H9 (cell line): Measurements from ENCODE around the gene BAG5. TPM values are rescaled to one million over a fixed set of nuclear protein-coding genes. Genes with fewer than 3 reads are reported as not detected.
A peak's percentile ranks its signal among the peaks of the same experiment; 100 is the strongest.

Experiments used
- DNase-seq: peaks from one replicate; pipeline ENCODE4 v3.0.0-alpha.2; 2017
- H2AFZ ChIP-seq: one replicate; pipeline ENCODE4 v1.6.1; 2013; ENCODE audit warnings: mild to moderate bottlenecking, low read length, control low read depth, moderate library complexity
- H2AK5ac ChIP-seq: 2 replicates; pipeline ENCODE4 v1.6.1; 2013; ENCODE audit warnings: low read length, control low read depth, mixed read lengths; ENCODE audit not compliant: insufficient read length
- H2BK120ac ChIP-seq: one replicate; pipeline ENCODE4 v1.6.1; 2013; ENCODE audit warnings: low read depth, mild to moderate bottlenecking, low read length, control low read depth, inconsistent platforms; ENCODE audit not compliant: poor library complexity, severe bottlenecking
- H2BK12ac ChIP-seq: 2 replicates; pipeline ENCODE4 v1.6.1; 2013; ENCODE audit warnings: low read length, control low read depth, mixed read lengths, low read depth; ENCODE audit not compliant: insufficient read length
- H2BK15ac ChIP-seq: 2 replicates; pipeline ENCODE4 v1.6.1; 2013; ENCODE audit warnings: low read depth, low read length, control low read depth
- H2BK20ac ChIP-seq: one replicate; pipeline ENCODE4 v1.6.1; 2013; ENCODE audit warnings: low read depth, mild to moderate bottlenecking, low read length, control low read depth, inconsistent platforms; ENCODE audit not compliant: poor library complexity, severe bottlenecking
- H2BK5ac ChIP-seq: 2 replicates; pipeline ENCODE4 v1.6.1; 2013; ENCODE audit warnings: low read length, control low read depth, mixed read lengths; ENCODE audit not compliant: insufficient read length
- H3K14ac ChIP-seq: 2 replicates; pipeline ENCODE4 v1.6.1; 2013; ENCODE audit warnings: low read length, control low read depth; ENCODE audit not compliant: insufficient read depth
- H3K18ac ChIP-seq: 2 replicates; pipeline ENCODE4 v1.6.1; 2013; ENCODE audit warnings: low read depth, mild to moderate bottlenecking, mixed read lengths, low read length, control low read depth; ENCODE audit not compliant: insufficient read length
- H3K23ac ChIP-seq: 2 replicates; pipeline ENCODE4 v1.6.1; 2013; ENCODE audit warnings: low read length, control low read depth, mixed read lengths, low read depth; ENCODE audit not compliant: insufficient read length
- H3K23me2 ChIP-seq: 2 replicates; pipeline ENCODE4 v1.6.1; 2013; ENCODE audit warnings: low read depth, mild to moderate bottlenecking, mixed read lengths, low read length, control low read depth; ENCODE audit not compliant: insufficient read length, poor library complexity, severe bottlenecking
- H3K27ac ChIP-seq: 2 replicates; pipeline ENCODE4 v1.5.1; 2013; ENCODE audit warnings: low read length, control low read depth, mixed read lengths, low read depth; ENCODE audit not compliant: insufficient read length
- H3K27me3 ChIP-seq: 2 replicates; pipeline ENCODE4 v1.6.1; 2013; ENCODE audit warnings: low read length, control low read depth, inconsistent platforms; ENCODE audit not compliant: insufficient read depth
- H3K4ac ChIP-seq: 2 replicates; pipeline ENCODE4 v1.6.1; 2013; ENCODE audit warnings: low read depth, mild to moderate bottlenecking, control low read depth, inconsistent platforms, low read length, moderate library complexity
- H3K4me1 ChIP-seq: 2 replicates; pipeline ENCODE4 v1.6.1; 2013; ENCODE audit warnings: low read length, control low read depth, inconsistent platforms; ENCODE audit not compliant: insufficient read depth
- H3K4me2 ChIP-seq: 2 replicates; pipeline ENCODE4 v1.6.1; 2013; ENCODE audit warnings: low read length, control low read depth, mixed read lengths; ENCODE audit not compliant: insufficient read length, insufficient read depth
- H3K56ac ChIP-seq: 2 replicates; pipeline ENCODE4 v1.6.1; 2013; ENCODE audit warnings: low read depth, mild to moderate bottlenecking, mixed read lengths, low read length, control low read depth; ENCODE audit not compliant: insufficient read length
- H3K79me1 ChIP-seq: 2 replicates; pipeline ENCODE4 v1.6.1; 2013; ENCODE audit warnings: low read depth, mild to moderate bottlenecking, moderate library complexity, low read length, control low read depth, inconsistent platforms; ENCODE audit not compliant: insufficient read depth, poor library complexity, severe bottlenecking
- H3K79me2 ChIP-seq: 2 replicates; pipeline ENCODE4 v1.6.1; 2013; ENCODE audit warnings: low read length, control low read depth, inconsistent platforms; ENCODE audit not compliant: insufficient read depth
- H3K9ac ChIP-seq: 2 replicates; pipeline ENCODE4 v1.6.1; 2013; ENCODE audit warnings: low read length, control low read depth, mixed read lengths; ENCODE audit not compliant: insufficient read length; ENCODE audit errors: extremely low read depth
- H3K9me3 ChIP-seq: one replicate; pipeline ENCODE4 v1.6.1; 2013; ENCODE audit warnings: low read depth, low read length, inconsistent platforms; ENCODE audit not compliant: control insufficient read depth
- H3T11ph ChIP-seq: one replicate; pipeline ENCODE4 v1.6.1; 2013; ENCODE audit warnings: mild to moderate bottlenecking, low read length, control low read depth, inconsistent platforms
- H4K20me1 ChIP-seq: one replicate; pipeline ENCODE4 v1.6.1; 2013; ENCODE audit not compliant: control insufficient read depth, insufficient read length, insufficient read depth
- H4K5ac ChIP-seq: 2 replicates; pipeline ENCODE4 v1.6.1; 2013; ENCODE audit warnings: low read depth, mild to moderate bottlenecking, mixed read lengths, low read length, control low read depth; ENCODE audit not compliant: insufficient read length
- H4K8ac ChIP-seq: replicated peaks from 2 replicates; pipeline ENCODE4 v1.6.1; 2013; ENCODE audit warnings: low read length, control low read depth, mixed read lengths, low read depth; ENCODE audit not compliant: insufficient read length
- H4K91ac ChIP-seq: 2 replicates; pipeline ENCODE4 v1.6.1; 2013; ENCODE audit warnings: low read depth, mild to moderate bottlenecking, moderate library complexity, mixed read lengths, low read length, control low read depth; ENCODE audit not compliant: insufficient read length
- H3K27ac Mint-ChIP-seq, 3 experiments: 2 replicates in 2 of 3; 3 replicates in 1 of 3; pipeline ENCODE4 v1.8.0; 2020 to 2021; ENCODE audit warnings: mixed read lengths in 3 of 3, mild to moderate bottlenecking in 1 of 3, moderate library complexity in 1 of 3
- H3K27me3 Mint-ChIP-seq: 2 replicates; pipeline ENCODE4 v1.8.0; 2021; ENCODE audit warnings: low read depth, mild to moderate bottlenecking, moderate library complexity, mixed read lengths
- H3K36me3 Mint-ChIP-seq, 3 experiments: 2 replicates in 2 of 3; 3 replicates in 1 of 3; pipeline ENCODE4 v1.8.0; 2020 to 2021; ENCODE audit warnings: low read depth in 3 of 3, mixed read lengths in 3 of 3; ENCODE audit not compliant: insufficient read depth in 1 of 3
- H3K4me1 Mint-ChIP-seq, 2 experiments: 2 replicates each; pipeline ENCODE4 v1.8.0; 2020; ENCODE audit warnings: mixed read lengths in 2 of 2
- H3K4me3 Mint-ChIP-seq, 2 experiments: 2 replicates in 1 of 2; 3 replicates in 1 of 2; pipeline ENCODE4 v1.8.0; 2020 to 2021; ENCODE audit warnings: mild to moderate bottlenecking in 2 of 2, mixed read lengths in 2 of 2, moderate library complexity in 1 of 2
- H3K9me3 Mint-ChIP-seq, 2 experiments: 2 replicates in 1 of 2; 3 replicates in 1 of 2; pipeline ENCODE4 v1.8.0; 2020; ENCODE audit warnings: mild to moderate bottlenecking in 2 of 2, mixed read lengths in 2 of 2, moderate library complexity in 1 of 2
- WGBS: extraction: QIAGEN DNeasy Blood & Tissue Kit; methylation state at CpG from one replicate; pipeline ENCODE4 v1.1.7; 2013; ENCODE audit warnings: missing lambda C conversion rate, low lambda C conversion rate, mixed read lengths; ENCODE audit not compliant: insufficient read length; ENCODE audit errors: extremely low coverage; 5-methylcytosine and 5-hydroxymethylcytosine counted together
- total RNA-seq: library from RNA; stranded (reverse); gene quantifications from 2 replicates; pipeline ENCODE4 v1.2.1, GENCODE V29; 2021
- TF ChIP-seq, protein P1 (sequence below): fragments of 200-600 bp; sonication (generic); conservative IDR thresholded peaks from 3 replicates; pipeline ENCODE4 v1.8.0; 2021; ENCODE audit warnings: antibody characterized with exemption, mild to moderate bottlenecking

BAG5 gene
- total RNA-seq, 1 experiment from 2014 or later: 38.0 TPM

DNA sequence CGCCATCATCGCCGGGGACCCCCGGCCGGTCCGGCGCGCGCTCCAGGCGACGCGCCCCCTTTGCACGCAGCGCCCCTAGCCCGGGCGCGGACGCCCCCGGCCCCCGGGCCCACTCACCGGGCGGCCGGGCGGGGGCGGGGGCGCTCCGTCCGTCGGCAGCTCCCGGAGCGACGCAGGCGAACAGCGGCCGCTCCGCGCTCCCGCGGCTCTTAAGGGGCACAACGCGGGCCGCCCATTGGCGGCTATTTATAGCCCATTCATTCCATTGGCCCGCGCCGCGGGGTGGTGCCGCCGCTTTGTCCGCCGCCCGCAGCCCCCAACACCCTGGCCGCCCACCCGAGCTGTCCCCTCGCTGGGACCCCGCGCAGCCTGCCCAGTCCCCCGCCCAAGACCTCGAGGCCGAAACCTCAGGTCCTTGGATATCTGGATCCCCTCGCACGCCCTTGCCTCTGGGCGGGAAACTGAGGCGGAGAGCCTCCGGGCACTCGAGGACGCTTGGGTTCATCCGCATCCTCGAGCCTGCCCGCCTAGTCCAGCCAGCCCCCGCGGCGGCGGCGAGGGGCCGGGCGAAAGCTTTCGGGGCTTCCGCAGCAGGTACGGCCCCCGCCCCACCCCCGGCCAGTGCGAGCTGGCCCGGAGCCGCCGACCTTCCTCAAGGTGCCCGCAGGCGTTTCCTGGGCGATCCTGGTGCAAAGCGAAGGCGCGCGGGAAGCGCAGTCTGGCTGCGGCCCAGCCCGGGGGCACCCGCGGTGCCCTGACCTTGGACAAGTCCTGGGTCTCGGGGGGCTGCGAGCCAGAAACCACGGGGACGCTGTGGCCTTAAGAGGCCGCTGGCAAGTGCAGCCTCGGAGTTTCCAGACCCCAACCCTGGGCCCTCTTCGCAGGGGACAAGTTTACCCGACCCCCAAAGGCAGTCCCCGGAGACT, 39.5 kb downstream of the BAG5 start, which contains the start of gene CKB:
TSS of gene CKB (minus strand) at position 182 of the 926 bp plus-strand sequence. CDS start 337 bp downstream, outside the sequence.
- peaks cover 33% of the 10 kb centered on the region for H3K27me3 Mint-ChIP-seq
- H3K23ac ChIP-seq: no peak within 1 kb of the TSS
- peak within 1 kb of the TSS; percentile 44 for H3K9ac ChIP-seq
- H3K4me1 ChIP-seq: no peaks in the 10 kb centered on the region
- no peak within 1 kb of the TSS for H3K27ac ChIP-seq
- H2AK5ac ChIP-seq: no peak within 1 kb of the TSS
- H2BK12ac ChIP-seq: no peak within 1 kb of the TSS
- peak within 1 kb of the TSS; percentile 78 for H3K18ac ChIP-seq
- peak; percentile 75 for DNase-seq
- H2BK20ac ChIP-seq: no peak within 1 kb of the TSS
- H3K23me2 ChIP-seq: peaks cover 12% of the 10 kb centered on the region
- no peak within 1 kb of the TSS for H2AFZ ChIP-seq
- no peak within 1 kb of the TSS for H4K8ac ChIP-seq
- no peak within 1 kb of the TSS for H3K56ac ChIP-seq
- H3K14ac ChIP-seq: peak within 1 kb of the TSS; percentile 87
- no peaks in the 10 kb centered on the region for H3K79me1 ChIP-seq
- peaks cover 3% of the 10 kb centered on the region for H4K20me1 ChIP-seq
- peak within 1 kb of the TSS; percentile 79 to 86 for H3K4me3 Mint-ChIP-seq
- peaks cover 7% of the 10 kb centered on the region; the same call in 1 of the 2 replicates for H3K27me3 ChIP-seq
- no peak within 1 kb of the TSS for H2BK15ac ChIP-seq
- no peak within 1 kb of the TSS for H3T11ph ChIP-seq
- H3K79me2 ChIP-seq: no peaks in the 10 kb centered on the region
- H3K4me2 ChIP-seq: peak within 1 kb of the TSS; percentile 62
- WGBS: no CpG with 5 or more reads among the region's 107 CpGs
- H3K27ac Mint-ChIP-seq: no peak within 1 kb of the TSS
- no peak within 1 kb of the TSS for H4K5ac ChIP-seq
- H4K91ac ChIP-seq: no peak within 1 kb of the TSS
- no peaks in the 10 kb centered on the region for H3K9me3 ChIP-seq
- H3K4me1 Mint-ChIP-seq: peaks cover 17 to 44% of the 10 kb centered on the region in 2 experiments
- no peak within 1 kb of the TSS for H3K4ac ChIP-seq
- H2BK120ac ChIP-seq: no peak within 1 kb of the TSS
- no peak within 1 kb of the TSS for H2BK5ac ChIP-seq
- peaks cover 4 to 5% of the 10 kb centered on the region in 2 experiments; a peak in 3 of 5 replicates for H3K9me3 Mint-ChIP-seq
- TF ChIP-seq, protein P1, sequence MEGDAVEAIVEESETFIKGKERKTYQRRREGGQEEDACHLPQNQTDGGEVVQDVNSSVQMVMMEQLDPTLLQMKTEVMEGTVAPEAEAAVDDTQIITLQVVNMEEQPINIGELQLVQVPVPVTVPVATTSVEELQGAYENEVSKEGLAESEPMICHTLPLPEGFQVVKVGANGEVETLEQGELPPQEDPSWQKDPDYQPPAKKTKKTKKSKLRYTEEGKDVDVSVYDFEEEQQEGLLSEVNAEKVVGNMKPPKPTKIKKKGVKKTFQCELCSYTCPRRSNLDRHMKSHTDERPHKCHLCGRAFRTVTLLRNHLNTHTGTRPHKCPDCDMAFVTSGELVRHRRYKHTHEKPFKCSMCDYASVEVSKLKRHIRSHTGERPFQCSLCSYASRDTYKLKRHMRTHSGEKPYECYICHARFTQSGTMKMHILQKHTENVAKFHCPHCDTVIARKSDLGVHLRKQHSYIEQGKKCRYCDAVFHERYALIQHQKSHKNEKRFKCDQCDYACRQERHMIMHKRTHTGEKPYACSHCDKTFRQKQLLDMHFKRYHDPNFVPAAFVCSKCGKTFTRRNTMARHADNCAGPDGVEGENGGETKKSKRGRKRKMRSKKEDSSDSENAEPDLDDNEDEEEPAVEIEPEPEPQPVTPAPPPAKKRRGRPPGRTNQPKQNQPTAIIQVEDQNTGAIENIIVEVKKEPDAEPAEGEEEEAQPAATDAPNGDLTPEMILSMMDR: no peak
- H3K36me3 Mint-ChIP-seq: peaks cover 10 to 15% (median 13%) of the 10 kb centered on the region in 3 experiments
